Stimulated activated CD8-positive, alpha-beta memory T cell treated with anti-CD3 and anti-CD28 coated beads, Interleukin-12 subunit alpha, Interleukin-12 subunit beta, amount 100 ng/mL, for 1 hour (primary cell): ENCODE data around the gene HIVEP3.

Experiments used
- DNase-seq: peaks from one replicate; pipeline ENCODE4 v3.0.0-alpha.2; 2020; ENCODE audit warnings: low read depth

Gene HIVEP3

GRCh38 chr1:41481109-41481775 lies 437.5 kb downstream of the HIVEP3 start:
- DNase-seq = no peak

GRCh38 chr1:41480204-41481108 lies 438.3 kb downstream of the HIVEP3 start:
- no peak for DNase-seq

DNA sequence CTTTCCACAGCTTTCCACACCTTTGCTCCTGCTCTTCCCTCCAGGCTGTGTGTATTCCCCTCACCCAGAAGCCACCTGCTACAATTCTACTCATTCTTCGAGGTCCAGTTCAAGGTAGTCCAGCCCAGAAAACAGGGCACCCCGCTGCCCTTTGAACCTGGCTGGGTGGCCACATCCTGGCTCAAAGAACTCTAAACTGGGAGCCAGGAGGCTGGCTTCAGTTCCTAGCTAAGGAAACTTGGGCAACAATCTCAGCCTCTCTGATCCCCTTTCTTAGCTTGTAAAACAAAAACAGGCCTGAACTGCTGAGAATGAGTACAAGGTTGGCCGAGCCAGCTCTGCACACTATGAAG lies 438.9 kb downstream of the HIVEP3 start:
- DNase-seq = no peak

GRCh38 chr1:41479000-41479807 lies 439.5 kb downstream of the HIVEP3 start:
- DNase-seq = no peak

DNA sequence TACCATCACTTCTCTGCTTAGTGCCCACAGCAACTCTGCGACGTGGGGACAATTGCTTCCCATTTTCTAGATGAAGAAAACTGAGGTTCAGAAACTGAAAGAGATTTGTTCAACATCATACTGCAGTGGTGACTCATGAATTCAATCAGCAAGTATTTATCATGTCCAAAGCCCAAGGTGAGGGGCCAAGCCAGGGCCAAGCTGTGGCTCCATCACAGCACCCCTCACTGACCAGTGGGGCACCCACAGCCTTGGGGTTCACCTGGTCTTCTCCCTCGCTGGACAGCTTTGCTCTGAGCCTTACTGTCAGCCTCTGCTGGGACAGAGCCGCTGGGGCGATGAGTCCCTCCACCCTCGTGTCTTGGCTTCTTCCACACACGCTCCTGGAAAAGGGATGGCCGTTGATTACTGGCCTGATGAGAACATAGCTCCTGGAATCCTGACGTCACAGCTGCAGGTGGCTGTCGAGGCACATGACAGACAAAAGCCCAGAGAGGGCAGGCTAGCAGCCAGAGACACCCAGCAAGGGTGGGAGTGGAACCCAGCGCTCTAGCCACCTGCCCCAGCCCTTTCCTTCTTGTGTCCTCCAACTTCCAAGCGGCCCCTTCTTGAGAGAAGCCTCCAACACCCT lies 440.5 kb downstream of the HIVEP3 start:
- no peak for DNase-seq

DNA sequence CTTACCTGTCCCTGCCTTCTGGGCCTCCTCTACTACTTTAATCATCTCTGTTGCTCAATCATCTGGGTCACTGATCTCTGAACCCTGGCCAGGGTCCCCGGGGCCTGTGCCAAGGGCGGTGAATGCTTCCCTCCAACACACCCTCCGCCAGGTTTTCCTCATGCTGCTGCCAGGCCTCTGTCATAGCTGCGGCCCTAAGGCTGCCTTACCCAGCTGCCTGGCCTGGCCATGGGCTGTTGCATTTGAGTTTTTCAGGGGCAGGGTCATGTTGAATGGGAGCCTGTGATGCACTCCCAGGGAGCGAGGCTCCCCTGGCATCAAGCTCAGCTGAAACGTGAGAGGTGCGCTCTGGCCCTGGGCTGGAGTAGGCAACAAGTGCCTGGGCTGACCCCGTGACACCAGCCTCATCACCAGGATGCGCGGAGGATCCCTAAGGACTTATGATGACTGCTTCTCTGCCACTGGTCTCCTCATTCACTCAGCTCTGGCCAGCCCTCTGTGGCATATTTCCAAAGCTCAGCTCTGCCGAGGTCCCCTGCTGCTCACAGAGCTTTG lies 441.8 kb downstream of the HIVEP3 start:
- DNase-seq = no peak

DNA sequence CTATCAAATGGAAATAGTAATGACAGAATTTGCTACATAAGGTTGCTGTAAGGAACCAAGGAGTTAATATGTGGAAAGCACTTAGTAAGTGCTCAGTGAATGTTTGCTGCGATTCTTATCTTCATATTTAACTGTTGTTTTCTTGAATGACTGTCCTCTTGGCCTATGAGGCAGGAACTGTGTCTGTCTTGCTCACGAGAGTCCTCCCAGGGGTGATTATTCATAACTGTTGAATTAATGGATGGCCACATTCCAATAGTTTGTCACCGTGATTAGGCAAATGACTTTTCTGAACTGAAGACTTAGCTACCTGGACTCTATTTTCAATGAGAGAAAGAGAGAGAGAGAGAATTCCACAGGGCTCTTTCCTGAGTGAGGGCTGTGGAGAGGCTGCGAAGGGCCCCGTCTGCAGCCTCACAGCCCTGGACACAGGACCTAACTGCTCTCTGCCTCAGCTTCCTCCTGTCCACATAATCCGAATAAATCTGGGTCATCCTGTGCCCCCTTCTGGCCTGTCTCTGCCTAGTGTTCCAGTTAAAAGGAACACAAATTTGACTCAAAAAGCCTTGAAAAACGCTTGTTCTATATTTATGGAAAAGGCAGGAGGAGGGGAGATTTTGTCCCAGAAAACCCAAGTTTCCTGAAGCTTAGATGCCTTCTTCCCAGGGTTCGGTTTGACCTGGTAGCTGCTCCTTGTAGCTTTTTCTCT lies 442.7 kb downstream of the HIVEP3 start:
- no peak for DNase-seq

DNA sequence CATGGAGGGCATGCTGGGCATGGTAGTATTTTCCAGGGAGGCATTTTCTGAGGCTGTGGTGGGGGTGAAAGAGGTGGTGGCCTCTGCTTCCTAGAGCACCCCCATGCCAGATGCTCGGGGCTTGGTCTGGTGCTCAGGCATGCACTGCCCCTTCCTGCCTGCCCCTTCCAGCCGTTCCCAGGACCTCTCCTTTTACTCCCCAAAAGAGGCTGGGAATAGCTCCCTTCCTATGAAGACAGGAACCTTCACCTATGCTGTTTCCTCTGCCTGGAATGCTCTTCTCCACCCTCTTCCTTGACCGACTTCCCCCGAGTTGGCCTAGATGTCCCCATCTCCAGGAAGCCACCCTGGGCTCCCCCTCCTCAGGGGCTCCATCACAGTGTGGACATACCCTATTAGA lies 443.4 kb downstream of the HIVEP3 start:
- DNase-seq = no peak

DNA sequence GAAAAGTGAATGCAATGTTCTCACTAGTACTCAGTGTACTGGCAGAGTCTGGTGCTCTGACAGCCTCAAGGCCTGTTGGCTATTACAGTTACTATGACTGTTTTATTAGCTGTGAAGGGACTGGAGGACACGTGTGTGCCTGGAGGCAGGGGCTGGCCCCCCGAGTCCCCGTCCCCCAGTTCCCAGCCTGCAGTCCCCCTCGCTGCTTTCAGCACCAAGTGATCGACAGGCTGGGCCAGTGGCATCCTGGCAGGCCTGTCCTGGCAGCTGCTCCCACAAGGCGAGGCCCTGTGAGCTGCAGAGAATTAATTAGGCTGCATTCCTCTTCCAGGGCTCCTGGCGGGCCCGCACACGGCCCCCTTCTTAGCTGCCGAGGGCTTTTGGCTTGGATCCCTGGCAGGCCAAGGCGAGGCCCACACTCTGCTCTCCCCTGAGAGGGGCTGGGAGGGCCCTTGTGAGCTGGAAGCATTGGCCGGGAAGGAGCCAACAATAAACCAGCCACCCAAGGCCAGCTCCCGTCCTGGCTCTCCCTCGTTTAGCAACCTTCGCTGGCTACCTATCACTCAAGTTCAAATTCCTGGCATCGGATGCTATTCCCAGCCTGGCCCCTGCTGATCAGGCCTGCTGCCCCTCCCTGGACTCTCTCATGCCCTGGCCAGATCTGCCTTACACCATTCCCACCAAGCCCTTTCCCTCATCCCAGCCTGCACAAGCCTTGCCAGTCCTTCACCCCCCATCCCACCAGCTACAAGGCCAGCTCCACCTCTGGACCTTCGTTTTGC lies 444.0 kb downstream of the HIVEP3 start:
- DNase-seq = no peak

DNA sequence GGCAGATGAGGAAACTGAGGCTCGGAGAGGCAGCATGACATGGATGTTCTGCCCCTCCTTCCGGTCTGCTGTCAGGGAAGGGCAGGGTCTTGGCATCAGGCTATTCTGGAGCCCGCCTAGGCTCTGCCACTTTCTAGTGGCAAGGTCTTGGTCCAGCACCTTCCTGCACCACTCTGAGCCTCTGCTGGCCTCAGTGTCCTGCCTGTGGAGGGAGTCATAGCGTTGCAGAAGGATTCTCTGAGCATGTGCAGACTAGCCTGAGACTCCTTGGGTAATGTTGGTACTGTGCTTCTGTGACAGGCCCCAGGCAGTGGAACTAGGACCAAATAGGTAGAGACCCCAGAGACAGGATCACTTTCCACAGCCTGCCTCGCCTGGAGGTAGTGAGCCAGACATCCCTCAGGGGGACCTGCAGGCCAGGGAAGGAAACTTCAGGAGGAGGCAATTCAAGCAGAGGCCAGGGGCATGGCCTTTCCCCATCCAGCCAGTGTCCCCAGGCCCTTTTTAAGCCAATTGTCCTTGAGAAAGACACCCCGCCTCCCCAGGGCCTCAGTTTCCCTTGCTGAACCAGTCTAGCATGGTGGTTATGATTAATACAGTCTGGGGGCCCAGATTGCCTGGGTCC lies 444.9 kb downstream of the HIVEP3 start:
- no peak for DNase-seq

DNA sequence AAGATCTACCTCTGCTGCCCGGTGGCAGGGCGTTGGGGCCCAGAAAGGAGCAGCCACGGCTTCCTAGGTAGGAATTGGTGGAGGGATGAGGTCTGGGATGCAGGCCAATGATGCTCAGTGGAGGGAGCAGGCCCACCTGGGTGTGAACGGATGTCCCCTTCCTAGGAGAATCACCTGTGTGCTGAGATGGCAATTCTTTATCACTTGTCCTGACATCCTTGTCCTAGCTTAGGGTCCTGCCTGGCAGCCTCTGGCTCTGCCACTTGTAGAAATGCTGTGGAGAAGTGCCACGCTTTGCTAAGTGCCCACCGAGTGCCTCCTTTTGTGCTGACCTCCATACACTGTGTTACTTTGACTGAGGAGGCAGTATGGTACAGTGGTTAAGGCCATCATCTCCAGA lies 447.1 kb downstream of the HIVEP3 start:
- DNase-seq = no peak

DNA sequence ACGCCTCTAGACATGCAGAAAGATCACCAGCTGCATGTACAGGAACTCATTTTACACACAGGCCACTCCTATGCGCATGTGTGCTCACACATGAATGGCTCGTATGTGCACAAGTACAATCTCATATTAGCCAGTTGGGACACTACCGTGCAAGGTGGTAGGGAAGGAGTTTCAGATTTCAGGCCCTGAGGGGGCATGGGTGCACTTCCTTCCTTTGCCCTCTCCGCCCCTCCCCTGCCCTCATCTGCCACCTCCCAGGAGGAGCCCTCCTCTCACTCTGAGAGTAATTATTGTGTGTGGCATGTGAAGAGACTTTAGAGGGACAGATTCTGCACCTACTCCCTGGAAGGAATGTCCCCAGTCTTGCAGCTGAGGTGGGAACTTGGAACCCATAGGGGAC lies 449.0 kb downstream of the HIVEP3 start:
- DNase-seq = no peak

DNA sequence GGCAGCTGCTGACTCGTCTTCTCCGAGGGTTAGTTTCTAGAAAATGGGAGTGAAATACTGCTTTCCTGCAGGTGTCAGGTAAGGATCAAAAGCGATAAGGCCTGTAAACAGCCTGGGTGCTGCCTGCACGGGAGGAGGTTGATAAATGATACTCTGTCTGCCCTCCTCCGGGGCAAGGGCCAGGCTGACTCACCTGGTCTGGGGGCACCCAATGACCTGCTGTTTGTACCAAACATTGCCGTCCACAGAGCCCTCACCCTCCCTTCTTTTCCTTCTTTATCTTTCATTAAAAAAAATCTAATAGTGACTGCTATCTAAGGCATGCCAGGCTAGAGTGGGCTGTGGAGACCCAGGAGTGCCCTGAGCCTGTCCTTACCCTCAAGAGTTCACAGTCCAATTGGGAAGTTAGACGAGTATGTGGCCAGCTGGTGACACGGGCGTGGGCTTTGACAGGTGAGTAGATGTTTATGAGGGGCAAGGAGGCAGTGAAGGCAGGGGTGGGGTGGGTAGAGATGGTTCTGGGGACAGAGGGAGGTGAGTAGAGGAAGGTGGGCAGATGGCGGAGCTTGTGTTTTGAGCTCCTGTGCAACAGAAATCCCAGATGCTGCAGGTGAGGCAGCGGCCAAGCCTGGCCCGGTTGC lies 450.5 kb downstream of the HIVEP3 start:
- no peak for DNase-seq

DNA sequence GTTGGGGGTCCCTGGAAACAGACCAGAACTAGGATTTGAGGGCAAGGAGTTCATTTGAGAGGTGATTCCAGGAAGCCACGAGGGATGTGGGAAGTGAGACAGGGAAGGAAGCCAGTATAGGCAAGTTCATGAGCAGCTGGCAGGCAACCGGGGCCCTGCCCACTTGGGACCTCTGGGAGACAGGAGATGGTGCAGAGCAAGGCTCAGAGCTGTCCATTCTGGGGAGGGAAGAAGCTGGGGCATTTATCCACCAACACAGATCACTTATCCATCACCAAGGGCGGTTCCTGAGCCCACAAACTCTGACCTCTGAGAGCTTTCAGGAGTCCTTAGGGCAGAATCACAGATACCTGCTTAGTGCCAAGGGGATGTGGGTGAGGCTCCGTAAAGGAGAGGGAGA lies 451.0 kb downstream of the HIVEP3 start:
- no peak for DNase-seq

GRCh38 chr1:41466146-41466545 lies 452.6 kb downstream of the HIVEP3 start:
- DNase-seq = no peak

- no peak for DNase-seq
Measured at GRCh38 chr1:41465741-41466140, 453.0 kb downstream of the HIVEP3 start.

DNA sequence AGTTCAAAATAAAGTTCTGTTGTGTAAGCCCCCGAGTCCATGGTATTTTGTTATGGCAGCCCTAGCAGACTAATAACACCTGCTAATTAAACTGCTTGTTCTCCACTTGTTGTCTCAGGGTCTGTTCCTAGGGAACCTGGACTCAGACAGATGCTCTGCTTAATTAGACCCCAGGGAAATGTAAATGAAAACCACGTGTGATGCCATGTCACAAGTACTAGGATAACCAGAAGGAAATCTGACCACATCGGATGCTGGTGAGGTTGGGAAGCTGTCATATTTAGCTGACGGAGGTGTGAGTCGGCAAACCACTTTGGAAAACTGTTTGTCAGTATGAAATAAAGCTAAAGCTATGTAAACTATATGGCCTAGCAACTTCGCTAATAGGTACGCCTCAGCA lies 453.8 kb downstream of the HIVEP3 start:
- DNase-seq = no peak

GRCh38 chr1:41463516-41463915 lies 455.2 kb downstream of the HIVEP3 start:
- DNase-seq = no peak

DNA sequence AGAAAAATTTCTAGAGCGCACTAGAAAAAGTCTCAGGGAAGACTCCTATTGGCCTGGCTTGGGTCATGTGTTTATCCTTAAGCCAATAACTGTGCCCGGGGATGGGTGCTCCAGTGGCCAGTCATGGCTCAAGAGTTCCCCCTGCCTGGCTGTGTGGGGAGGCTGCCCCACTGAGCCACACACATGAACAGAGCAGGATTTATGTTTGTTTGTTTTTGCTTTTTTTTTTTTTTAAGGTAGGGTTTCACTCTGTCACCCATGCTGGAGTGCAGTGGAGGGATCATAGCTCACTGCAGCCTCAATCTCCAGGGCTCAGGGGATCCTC lies 456.1 kb downstream of the HIVEP3 start:
- DNase-seq = no peak
